Gastroesophageal sphincter (tissue), 4 donors: ENCODE data around the gene TTC24. TPM values are rescaled to one million over a fixed set of nuclear protein-coding genes. Genes with fewer than 3 reads are reported as not detected.

Experiments used
- ATAC-seq: fragments of 150-250 bp; one replicate; pipeline ENCODE4 v1.9.1; 2016; ENCODE audit warnings: mild to moderate bottlenecking, moderate library complexity
- H3K27ac ChIP-seq, 4 donors: fragments of 200-600 bp; sonication (generic) in 3 of 4; 1 replicate in 3 of 4; 2 replicates in 1 of 4; pipeline ENCODE4 v1.5.1; 2016 to 2019
- H3K27me3 ChIP-seq: fragments of 200-600 bp; sonication (generic); one replicate; pipeline ENCODE4 v1.5.1; 2019
- H3K36me3 ChIP-seq, 2 donors: fragments of 200-600 bp; sonication (generic); one replicate each; pipeline ENCODE4 v1.5.1; 2019; ENCODE audit warnings: control low read depth in 1 of 2
- H3K4me1 ChIP-seq, 3 donors: fragments of 200-600 bp; sonication (generic); 1 replicate in 2 of 3; 2 replicates in 1 of 3; pipeline ENCODE4 v1.5.1; 2016 to 2019; ENCODE audit warnings: control low read depth in 2 of 3
- H3K4me3 ChIP-seq, 2 donors: fragments of 200-600 bp; sonication (generic); one replicate each; pipeline ENCODE4 v1.5.1; 2019; ENCODE audit warnings: mild to moderate bottlenecking in 1 of 2, moderate library complexity in 1 of 2
- H3K9me3 ChIP-seq, 3 donors: fragments of 200-600 bp; sonication (generic); one replicate each; pipeline ENCODE4 v1.5.1; 2017 to 2019; ENCODE audit warnings: control low read depth in 2 of 3
- CTCF ChIP-seq, 4 experiments: fragments of 200-600 bp in 2 of 4; fragments of 450-650 bp in 2 of 4; sonication (generic) in 1 of 4; IDR thresholded peaks; one replicate each; pipeline ENCODE4 v1.5.1; 2017 to 2019; ENCODE audit warnings: antibody characterized with exemption in 4 of 4, mild to moderate bottlenecking in 2 of 4, moderate library complexity in 2 of 4
- EP300 ChIP-seq: sonication (generic); formaldehyde crosslinking; IDR thresholded peaks from one replicate; pipeline ENCODE4 v1.6.1; 2017; ENCODE audit warnings: antibody characterized with exemption, mild to moderate bottlenecking
- POLR2A ChIP-seq, 2 donors: fragments of 450-650 bp; IDR thresholded peaks; one replicate each; pipeline ENCODE4 v1.6.1; 2017; ENCODE audit warnings: antibody characterized with exemption in 2 of 2, mild to moderate bottlenecking in 2 of 2, moderate library complexity in 1 of 2
- POLR2AphosphoS5 ChIP-seq: sonication (generic); formaldehyde crosslinking; IDR thresholded peaks from one replicate; pipeline ENCODE4 v1.6.1; 2017; ENCODE audit warnings: antibody characterized with exemption
- WGBS, 2 donors: methylation state at CpG; one replicate each; pipeline ENCODE4 v1.1.5; 2018; ENCODE audit warnings: low coverage in 1 of 2; 5-methylcytosine and 5-hydroxymethylcytosine counted together
- total RNA-seq, 4 donors: library from RNA; depleted of rRNA; stranded (reverse); fragments of >200 nt; gene quantifications; one replicate each; pipeline ENCODE4 v1.1.0, GENCODE V29; 2016

Gene TTC24
- total RNA-seq, 4 donors from 2014 or later: not detected

DNA sequence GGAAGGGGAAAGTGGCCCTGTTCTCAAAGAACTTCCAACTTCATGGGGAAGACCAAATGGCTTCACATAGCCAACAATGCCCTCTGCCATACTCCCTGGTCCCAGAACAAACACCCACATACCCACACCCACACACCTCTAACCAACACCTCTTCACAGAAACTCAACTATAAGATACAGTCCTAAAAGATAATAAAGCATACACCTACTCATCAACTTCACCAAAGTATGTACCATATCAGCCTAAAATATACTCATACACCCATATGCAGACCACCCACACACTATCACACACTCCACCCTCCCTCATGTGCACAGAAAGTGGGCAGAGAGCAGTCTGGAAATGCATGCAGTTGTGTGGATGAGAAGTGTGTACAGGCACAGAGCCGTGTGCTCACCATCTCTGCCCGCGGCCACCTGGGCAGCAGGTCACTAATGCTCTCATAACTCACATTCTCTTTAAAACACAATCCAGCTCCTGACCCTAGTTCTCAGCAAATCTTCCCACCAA, 34.9 kb upstream of the TTC24 start:
- no peak overlapping the region for H3K4me3 ChIP-seq
- H3K27ac ChIP-seq: no peak overlapping the region
- no peaks in the 10 kb centered on the region for H3K27me3 ChIP-seq
- no peaks in the 10 kb centered on the region for H3K4me1 ChIP-seq
- 83 to 97% methylated on average over 3 of the region's 3 CpGs for WGBS, 2 donors
- TF ChIP-seq POLR2AphosphoS5: no peak
- no peaks in the 10 kb centered on the region for H3K36me3 ChIP-seq
- ATAC-seq: no peak
- no peaks in the 10 kb centered on the region for H3K9me3 ChIP-seq

DNA sequence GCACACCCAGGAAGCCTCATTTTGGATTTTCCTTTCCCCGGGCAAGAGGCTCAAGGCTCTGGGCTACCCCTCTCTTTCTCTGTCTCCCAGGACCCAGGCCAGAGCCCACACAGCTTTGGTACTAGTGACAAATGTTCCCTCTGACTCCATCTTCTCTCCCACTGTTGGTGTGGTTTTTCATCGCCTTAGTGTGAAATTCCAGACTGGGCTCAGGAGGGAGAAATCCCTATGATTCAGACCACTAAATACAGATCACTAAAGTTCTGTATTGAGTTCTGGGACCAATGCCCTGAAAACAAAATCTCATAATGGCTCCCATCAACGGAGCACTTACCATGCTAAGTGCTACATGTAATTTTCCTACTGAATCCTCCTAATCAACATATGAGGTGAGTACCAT, 33.3 kb upstream of the TTC24 start:
- Histone ChIP-seq H3K4me3 (no peak overlapping the region), H3K9me3 (no peaks in the 10 kb centered on the region), H3K36me3 (no peaks in the 10 kb centered on the region), H3K27ac (no peak overlapping the region), H3K4me1 (no peaks in the 10 kb centered on the region), H3K27me3 (no peaks in the 10 kb centered on the region)
- ATAC-seq: no peak
- 88 to 100% methylated on average over 1 to 2 of the region's 3 CpGs for WGBS, 2 donors
- no peak for TF ChIP-seq CTCF (IDR thresholded peaks at IDR 0.05)
- TF ChIP-seq POLR2A (IDR thresholded peaks at IDR 0.05): no peak
- no peak for TF ChIP-seq POLR2AphosphoS5
- TF ChIP-seq EP300: no peak

- no peaks in the 10 kb centered on the region for H3K4me1 ChIP-seq
- no peaks in the 10 kb centered on the region for H3K36me3 ChIP-seq
- H3K27me3 ChIP-seq: no peaks in the 10 kb centered on the region
- no peak overlapping the region for H3K4me3 ChIP-seq
- H3K27ac ChIP-seq: no peak overlapping the region
- 88% methylated on average over 3 of the region's 4 CpGs; no CpG with 5 or more reads in 1 of the 2 donors for WGBS, 2 donors
- no peak for ATAC-seq
- no peaks in the 10 kb centered on the region for H3K9me3 ChIP-seq
- TF ChIP-seq POLR2AphosphoS5 (no peak), CTCF (IDR thresholded peaks at IDR 0.05) (no peak), POLR2A (IDR thresholded peaks at IDR 0.05) (no peak), EP300 (no peak)
Measured at GRCh38 chr1:156547434-156547833, 32.1 kb upstream of the TTC24 start.

- Histone ChIP-seq H3K27ac (no peak overlapping the region), H3K36me3 (no peaks in the 10 kb centered on the region), H3K4me3 (no peak overlapping the region), H3K4me1 (peaks cover 0 to under 1% (median 0%) of the 10 kb centered on the region in 3 donors), H3K9me3 (no peaks in the 10 kb centered on the region), H3K27me3 (no peaks in the 10 kb centered on the region)
- TF ChIP-seq POLR2A (IDR thresholded peaks at IDR 0.05) (no peak), EP300 (no peak), CTCF (IDR thresholded peaks at IDR 0.05) (no peak)
- ATAC-seq: no peak
- WGBS, 2 donors: 86% methylated on average over 1 of the region's 9 CpGs; no CpG with 5 or more reads in 1 of the 2 donors
Measured at GRCh38 chr1:156547982-156548381, 31.5 kb upstream of the TTC24 start.

DNA sequence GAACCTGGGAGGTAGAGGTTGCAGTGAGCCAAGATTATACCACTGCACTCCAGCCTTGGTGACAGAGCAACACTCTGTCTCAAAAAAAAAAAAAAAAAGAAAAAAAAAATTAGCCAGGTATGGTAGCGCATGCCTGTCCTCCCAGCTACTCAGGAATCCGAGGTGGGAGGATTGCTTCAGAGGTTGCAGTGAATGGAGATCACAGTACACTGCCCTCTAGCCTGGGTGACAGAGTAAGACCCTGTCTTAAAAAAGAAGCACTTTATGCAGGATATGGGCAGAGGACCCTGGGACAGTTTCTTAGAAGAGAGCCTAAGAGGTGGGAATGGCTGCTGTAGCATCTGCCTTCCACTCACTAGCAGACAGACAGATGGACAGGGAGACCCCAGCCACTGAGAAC, 30.1 kb upstream of the TTC24 start:
- Histone ChIP-seq H3K27ac (no peak overlapping the region), H3K36me3 (no peaks in the 10 kb centered on the region), H3K27me3 (no peaks in the 10 kb centered on the region), H3K4me1 (peaks cover 0 to 14% (median 0%) of the 10 kb centered on the region in 3 donors), H3K4me3 (no peak overlapping the region), H3K9me3 (no peaks in the 10 kb centered on the region)
- ATAC-seq: no peak
- WGBS, 2 donors: 80 to 100% methylated on average over 1 of the region's 2 CpGs
- TF ChIP-seq EP300: no peak
- TF ChIP-seq POLR2A (IDR thresholded peaks at IDR 0.05): no peak
- TF ChIP-seq CTCF (IDR thresholded peaks at IDR 0.05): no peak
- no peak for TF ChIP-seq POLR2AphosphoS5
